Stimulated activated CD4-positive, alpha-beta T cell treated with anti-CD3 and anti-CD28 coated beads, Interleukin-15, amount 100 ng/mL, for 48 hours (primary cell): Measurements from ENCODE around the gene ZNF629.

Source experiments
- DNase-seq, 2 donors: peaks; one replicate each; pipeline ENCODE4 v3.0.0-alpha.2; 2020; ENCODE audit warnings: low read depth in 2 of 2

Gene ZNF629

DNA sequence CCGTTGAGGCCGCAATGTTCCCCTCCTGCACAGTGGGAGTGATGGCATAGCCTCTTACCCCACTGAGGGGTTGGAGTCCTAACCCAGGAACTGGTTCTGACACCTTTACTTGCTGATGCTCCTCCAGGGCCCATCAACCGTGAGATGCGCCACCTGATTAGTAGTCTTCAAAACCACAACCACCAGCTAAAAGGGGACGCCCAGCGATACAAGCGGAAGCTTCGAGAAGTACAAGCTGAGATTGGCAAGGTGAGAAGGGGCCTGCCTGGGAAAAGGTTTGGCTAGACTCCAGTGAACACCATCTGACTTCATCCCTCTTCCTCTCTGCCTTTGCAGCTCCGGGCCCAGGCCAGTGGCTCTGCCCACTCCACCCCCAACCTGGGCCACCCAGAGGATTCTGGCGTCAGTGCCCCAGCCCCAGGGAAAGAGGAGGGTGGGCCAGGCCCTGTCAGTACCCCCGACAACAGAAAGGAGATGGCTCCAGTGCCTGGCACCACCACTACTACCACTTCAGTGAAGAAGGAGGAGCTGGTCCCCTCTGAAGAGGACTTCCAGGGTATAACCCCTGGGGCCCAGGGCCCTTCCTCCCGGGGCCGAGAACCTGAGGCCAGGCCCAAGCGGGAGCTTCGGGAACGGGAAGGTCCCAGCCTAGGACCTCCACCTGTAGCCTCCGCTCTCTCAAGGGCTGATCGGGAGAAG, 19.1 kb downstream of the ZNF629 start:
- no peak for DNase-seq

DNA sequence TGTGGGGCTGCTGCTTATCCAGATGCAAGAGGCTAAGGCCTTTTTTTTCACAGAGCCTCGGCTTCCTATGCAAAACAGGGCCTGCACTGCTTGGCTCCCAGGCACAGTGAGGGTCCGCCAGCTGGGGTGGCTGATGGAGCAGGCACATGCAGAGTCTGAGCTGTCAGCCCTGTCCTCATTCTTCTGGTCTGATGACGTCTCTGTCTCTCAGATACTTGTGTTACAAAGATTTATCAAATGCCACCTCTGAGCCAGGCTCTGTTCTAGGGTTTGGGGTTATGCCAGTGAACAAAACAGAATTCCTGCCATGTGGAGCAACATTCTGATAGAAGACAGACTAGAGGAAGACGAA, 20.1 kb downstream of the ZNF629 start:
- no peak for DNase-seq

DNA sequence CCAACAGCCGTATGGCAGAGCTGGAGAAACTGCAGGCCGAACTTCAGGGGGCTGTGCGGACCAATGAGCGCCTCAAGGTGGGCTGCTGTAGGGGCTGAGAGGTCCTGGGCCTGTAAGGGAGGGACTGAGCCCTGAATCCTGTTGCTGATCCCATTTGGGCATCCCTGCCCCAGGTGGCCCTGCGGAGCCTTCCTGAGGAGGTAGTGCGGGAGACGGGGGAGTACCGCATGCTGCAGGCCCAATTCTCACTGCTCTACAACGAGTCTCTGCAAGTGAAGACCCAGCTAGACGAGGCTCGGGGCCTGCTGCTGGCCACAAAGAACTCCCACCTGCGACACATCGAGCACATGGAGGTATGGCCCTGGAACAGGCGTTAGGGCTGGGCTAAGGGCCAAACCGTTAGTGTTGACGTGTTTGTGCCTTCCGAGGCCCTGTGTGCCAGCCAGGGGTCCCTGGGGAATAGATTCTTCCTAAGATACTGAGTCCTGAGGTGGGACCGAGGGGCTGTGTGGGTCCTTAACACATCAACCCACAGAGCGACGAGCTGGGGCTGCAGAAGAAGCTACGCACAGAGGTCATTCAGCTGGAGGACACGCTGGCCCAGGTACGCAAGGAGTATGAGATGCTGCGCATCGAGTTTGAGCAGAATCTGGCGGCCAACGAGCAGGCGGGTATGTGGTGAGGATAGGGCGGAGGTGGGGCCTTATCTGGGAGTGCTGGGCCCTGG, 20.6 kb downstream of the ZNF629 start:
- DNase-seq, result no peak

DNA sequence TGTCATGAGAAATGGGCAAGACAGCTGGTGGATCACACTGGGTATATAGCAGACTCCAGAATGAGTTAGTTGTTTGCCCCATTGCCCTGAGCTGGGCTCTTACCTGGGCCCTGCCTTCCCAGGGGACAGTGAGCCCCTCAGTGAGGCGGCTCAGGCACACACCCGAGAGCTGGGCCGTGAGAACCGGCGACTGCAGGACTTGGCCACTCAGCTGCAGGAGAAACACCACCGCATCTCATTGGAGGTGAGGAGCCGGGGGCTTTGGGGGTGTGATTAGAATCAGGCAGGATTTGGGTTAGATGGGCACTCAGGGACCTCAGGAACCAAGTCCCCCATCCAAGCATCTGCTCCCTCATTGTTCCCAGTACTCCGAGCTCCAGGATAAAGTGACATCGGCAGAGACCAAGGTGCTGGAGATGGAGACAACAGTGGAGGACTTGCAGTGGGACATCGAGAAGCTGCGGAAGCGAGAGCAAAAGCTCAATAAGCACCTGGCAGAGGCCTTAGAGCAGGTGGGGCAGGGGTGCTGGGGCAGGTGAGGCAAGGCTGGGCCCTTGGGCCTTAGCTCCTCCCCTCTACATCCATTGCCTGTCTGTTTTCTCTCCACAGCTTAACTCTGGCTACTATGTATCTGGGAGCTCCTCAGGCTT, 22.1 kb downstream of the ZNF629 start:
- DNase-seq, result no peak

DNA sequence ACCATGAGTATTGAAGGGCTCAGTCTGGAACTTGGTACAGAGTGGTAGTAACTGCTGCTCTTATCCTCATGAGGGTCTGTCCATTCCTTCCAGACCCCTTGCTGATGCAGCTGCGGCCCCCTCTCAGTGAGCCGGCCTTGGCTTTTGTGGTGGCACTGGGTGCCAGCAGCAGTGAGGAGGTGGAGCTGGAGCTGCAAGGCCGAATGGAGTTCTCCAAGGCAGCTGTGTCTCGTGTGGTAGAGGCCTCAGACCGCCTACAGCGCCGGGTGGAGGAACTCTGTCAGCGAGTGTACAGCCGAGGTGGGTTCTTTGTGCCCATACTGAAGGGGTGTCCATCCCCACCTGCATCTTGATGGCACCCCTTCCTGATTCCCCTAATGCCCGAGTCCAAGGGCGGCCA, 22.9 kb downstream of the ZNF629 start:
- DNase-seq, result no peak

DNA sequence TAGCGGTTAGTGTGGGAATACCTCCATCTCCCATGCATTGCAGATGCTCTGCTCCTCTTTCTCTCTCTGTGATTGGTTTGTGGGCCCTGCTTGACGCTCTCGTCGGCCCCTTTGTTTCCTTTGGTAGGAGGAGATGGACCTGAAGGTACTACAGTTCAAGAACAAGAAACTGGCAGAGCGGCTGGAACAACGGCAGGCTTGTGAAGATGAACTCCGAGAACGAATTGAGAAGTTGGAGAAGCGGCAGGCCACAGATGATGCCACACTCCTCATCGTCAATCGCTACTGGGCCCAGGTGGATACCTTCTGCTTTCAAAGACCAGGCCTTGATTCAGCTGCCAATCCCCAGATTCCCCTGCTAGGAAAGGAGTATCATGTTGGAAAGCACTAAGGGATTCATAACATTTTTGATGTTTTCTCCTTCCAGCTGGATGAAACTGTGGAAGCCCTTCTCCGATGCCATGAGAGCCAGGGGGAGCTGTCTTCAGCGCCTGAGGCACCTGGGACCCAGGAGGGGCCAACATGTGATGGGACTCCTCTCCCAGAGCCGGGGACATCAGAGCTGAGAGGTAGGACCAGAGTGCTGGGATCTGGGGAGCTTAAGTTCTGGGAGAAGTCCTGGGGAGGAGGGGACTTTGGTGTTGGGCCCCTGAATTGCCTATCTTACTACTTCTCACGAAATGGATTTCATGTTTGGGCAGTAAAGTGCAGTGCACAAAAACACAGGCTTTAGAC, 23.8 kb downstream of the ZNF629 start:
- DNase-seq, result no peak

DNA sequence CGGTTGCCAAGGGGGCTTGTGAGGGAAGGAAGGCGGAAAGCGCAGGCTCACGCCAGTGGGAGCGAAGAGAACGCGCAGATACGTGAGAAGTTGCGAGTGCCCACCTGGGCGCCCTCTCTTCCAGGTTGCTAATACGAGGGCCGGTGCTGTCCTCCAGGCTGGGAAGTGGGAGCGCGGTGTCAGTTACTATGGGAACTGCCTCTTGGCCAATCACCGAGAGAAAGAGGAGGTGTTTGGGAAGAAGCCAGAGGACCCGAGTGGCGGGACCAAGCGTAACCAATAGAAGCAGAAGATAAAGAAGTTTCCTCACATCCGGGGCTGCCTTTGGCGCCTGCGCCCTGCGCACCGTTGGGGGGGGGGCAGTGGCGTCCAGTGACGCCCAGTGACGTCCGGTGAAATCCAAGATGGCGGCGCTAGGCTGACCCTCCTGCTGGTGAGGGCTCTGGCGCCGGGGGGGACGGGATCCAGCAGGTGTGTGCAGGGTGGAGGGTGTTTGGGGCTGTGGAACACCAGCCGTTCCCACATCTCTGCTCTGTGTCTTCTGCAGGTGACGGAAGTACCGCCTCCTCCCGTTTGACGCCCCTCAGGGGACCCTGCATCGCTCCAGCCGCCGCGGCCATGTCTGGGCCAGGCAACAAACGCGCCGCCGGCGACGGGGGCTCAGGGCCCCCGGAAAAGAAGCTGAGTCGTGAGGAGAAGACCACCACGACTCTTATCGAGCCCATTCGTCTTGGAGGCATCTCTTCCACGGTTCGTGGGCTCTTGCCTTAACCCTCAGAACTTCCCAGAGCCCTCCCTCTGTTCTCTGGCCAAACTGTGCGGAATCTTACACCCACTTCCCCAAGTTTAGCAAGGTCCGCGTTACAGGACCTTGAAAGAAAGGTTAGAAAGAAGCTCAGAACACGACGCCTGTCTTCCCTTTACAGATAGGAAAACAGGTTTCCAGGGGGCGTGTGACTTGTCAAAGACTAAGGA, 24.8 kb downstream of the ZNF629 start, which contains the start of the genes CFAP119 and RNF40:
Gene CFAP119, minus strand, starts transcription at position 135 of the 975 bp plus-strand sequence. CDS start 314 bp downstream, outside the sequence.
Gene RNF40, plus strand, starts transcription at position 395 of the 975 bp plus-strand sequence. Its CDS starts 224 bp downstream, at position 619.
- peak; percentile 87 for DNase-seq

DNA sequence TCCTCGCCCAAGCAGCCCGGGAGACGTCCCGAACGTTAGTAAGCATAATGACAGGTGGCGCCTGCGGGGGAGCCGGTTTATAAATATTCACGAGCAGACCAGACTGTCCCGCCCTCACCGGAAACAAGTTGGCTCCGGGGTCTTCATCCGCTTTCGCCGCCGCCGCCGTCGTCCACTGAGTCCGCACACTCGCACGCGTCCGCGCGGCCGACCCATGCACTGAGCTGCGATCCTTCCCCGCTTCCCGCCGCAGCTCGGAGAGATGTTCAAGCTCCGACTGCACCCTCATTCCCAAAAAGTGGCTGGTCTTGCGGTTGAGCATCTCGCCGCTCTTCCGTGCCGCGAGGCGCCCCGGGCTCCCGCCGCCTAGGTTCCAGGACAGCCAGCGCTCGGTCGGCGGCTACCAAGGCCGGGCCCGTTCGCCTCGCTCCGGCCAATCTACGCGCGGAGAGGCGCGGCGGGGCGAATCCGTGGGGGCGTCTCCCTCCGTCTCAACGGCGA, 25.5 kb downstream of the ZNF629 start:
- no peak for DNase-seq

DNA sequence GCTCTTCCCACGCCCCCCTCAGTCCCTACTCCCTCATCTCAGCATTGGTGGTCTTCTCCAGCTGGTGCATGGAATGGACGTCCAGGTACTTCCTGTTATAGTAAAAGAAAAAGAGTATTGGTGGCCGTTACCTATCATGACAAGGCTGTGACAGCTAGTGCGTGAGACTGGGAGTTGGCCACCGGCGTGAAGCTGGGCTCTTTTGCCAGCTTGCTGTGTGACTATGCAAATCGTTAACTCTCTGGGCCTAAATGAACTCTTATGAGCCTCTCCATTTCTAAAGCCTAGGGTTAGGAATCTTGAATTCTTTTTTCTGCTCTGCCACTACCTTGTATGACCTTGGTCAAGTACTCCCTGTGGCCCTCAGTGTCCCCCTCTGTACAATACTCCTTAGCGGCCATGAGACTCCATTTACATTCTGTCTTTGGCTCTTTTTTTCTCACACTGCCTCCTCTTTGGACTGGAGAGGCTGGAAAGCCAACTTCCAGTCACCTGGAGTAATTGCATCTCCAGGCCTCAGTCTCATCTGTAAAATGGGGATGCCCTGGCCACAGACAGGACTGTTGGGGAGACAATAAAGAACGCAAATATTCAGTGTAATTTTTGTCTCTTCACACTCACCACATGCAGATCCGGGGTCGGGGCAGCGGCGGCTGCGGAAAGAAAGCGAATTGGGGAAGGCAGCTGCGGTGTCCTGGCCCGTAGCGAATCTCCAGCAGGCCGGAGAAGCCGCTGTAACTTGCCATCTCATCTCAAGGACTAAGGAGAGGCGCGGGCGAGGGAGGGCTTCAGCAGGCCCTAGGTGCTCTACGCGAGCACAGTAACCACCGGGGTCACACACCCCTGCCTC, 26.2 kb downstream of the ZNF629 start:
- DNase-seq, result no peak

DNA sequence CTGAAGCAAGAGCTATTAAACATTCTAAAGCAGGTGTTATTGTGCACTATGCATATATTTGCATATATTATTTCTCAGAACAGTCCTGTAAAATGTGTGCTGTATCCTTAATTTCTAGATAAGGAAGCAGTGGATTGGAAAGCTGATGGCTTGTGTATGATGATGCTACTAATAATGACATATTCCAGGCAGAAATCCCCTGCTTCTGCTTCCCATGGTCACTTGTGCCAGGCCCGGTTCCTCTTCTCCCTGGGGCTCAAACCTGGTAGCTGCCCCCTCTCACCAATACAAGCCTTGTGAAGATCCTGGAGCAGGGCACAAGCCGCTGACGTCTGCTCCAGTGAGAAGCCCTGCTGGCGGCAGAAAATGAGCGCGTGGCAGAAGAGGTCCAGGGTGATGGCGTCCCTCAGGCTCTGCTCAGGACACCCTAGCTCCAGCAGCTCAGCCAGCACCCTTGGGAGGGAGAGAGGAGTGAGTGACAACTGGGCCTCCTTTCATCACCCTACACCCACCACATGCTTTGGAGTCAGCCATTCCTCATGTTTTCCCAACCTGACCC, 26.9 kb downstream of the ZNF629 start:
- DNase-seq, result no peak

DNA sequence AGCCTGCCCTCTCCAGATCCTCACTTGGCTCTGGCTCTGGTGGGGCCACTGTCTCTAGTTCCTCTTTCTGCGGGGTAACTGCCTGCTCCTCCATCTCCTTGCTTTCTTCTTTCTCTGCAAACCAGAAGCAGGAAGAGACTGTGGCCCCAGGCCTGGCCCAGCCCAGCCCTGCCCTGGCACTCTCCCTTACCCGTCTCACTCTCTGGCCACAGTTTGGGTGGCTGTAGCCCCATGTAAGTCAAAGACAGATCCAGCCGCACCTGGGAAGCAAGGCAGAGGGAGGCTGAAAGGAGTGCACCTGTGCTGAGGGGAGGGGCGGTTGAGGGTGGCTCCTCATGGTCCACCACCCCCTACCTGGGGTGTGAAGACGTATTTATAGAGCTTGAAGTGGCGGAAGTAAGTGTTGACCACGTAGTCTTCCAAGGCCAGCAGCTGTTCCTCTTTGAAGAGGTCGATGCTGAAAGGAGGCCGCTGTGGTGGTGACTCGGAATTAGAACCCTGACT, 28.0 kb downstream of the ZNF629 start:
- DNase-seq, result no peak

DNA sequence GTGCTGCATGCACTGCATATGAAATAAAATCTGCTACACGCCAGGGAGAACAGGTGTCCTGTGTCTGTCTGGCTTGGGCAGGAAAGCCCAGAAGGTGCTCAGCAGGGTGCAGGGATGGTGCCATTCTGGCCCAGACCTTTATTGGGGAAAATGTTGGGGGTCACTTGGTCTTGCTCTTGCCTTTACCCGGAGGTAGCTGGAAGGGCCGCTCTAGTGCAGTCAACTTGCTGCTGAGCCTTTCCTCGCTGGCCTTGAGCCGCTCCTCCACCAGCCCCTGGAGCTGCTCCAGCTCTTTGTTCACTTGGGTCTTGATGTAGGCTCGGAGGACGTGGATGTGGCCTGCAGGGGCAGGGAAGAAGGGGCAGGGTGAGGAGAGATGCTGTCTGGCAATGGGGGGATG, 29.7 kb downstream of the ZNF629 start:
- no peak for DNase-seq

DNA sequence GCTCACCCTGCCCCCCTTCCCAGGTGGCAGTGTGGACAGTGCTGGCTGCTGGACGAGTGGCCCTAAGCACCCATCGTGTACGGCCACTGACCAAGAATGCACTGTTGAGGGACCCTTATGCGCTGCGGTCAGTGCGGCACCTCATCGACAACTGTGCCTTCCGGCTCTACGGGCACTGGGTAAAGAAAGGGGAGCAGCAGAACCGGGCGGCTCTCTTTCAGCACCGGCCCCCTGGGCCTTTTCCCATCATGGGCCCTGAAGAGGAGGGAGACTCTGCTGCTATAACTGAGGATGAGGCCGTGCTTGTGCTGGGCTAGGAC, 30.3 kb downstream of the ZNF629 start:
- DNase-seq, result no peak

DNA sequence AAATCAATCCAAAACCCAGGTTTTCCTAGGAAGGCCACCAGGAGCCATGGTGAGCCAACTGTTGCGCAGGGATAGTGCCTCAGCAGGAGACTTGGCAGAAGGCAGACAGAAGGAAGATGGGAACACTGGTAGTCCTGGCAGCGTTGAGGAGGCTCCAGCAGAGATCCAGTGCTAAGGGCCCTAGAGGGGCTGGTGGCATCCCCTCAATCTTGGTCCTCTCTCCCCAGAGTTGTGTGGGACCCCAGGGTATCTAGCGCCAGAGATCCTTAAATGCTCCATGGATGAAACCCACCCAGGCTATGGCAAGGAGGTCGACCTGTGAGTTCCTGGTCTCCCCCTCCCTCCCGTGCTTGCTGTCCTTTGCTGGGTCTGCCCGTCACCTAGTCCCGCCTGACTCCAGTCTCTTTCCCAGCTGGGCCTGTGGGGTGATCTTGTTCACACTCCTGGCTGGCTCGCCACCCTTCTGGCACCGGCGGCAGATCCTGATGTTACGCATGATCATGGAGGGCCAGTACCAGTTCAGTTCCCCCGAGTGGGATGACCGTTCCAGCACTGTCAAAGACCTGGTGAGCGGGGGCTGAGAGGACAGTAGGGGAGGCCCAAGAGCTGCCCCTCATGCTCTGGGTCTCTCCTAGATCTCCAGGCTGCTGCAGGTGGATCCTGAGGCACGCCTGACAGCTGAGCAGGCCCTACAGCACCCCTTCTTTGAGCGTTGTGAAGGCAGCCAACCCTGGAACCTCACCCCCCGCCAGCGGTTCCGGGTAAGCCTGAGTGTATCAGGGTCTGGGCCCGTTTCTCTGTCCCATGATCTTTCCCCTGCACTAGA, 30.8 kb downstream of the ZNF629 start:
- DNase-seq, result no peak

DNA sequence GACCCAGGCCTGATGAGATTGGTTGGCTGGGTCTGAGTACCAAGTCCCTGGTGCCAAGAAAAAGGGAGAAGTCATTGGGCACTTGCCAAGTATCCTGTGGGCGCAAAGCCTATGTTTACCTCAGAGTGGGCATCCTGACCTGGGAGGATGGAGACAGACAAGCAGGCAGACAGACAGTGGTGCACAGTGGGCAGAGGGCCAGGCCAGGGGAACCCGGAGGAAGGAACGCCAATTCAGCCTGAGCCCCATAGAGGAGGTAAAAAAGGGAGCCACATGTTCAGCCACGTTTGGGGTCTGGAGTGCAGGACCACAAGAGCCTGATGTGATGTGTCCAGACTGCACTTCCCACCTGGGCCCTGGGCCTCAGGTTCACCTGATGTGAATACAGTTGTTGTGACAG, 33.4 kb downstream of the ZNF629 start:
- DNase-seq, result no peak

DNA sequence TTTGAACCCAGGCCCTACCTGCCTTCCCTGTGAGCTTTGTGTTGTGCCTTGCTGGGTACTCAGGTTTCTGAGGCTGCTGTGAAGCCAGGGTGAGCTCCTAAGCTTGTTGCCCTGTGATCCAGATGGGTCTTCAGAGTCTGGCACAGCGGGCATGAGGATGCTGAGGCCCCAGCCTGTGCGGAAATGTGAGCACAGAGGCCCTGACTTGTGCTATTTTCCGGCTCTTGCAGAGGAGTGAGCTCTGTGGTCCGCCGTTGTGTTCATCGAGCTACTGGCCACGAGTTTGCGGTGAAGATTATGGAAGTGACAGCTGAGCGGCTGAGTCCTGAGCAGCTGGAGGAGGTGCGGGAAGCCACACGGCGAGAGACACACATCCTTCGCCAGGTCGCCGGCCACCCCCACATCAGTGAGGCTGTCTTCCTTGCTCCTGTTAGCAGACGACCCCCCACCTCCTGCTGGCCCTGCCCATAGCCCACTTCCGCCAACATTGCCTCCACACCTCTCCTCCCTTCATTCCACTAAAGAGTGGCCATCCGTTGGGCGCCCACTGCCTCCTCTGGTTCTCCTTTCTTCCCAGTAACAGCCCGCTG, 36.0 kb downstream of the ZNF629 start:
- DNase-seq, result no peak

DNA sequence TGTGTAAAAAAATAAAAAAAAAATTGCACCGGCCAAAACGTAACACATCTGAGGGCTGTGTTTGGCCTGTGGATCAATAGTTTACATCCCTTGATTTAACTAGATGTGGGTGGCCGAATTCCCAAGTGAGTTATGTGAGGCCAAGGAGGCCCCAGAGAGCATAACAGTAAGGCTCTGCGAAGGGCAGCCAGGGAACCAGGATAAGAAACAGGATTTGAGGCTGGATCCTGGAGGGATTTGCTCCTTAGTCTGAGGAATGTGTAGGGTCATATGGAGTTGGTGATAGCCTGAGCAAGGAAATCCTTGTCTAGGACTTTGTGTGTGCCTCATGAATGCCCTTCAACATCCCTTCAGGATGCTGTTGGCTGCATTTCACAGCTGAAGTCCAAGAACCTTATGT, 36.8 kb downstream of the ZNF629 start:
- no peak for DNase-seq
